Duodenal mucosa (tissue), 2 donors: ENCODE data around the gene YPEL2.

Source experiments
- H3K27ac ChIP-seq: one replicate; pipeline ENCODE4 v1.7.0; 2013; ENCODE audit warnings: low read depth, low read length
- H3K27me3 ChIP-seq, 2 donors: one replicate each; pipeline ENCODE4 v1.7.0; 2013; ENCODE audit warnings: low read length in 2 of 2, control low read depth in 1 of 2; ENCODE audit not compliant: insufficient read depth in 2 of 2, control insufficient read depth in 1 of 2
- H3K36me3 ChIP-seq, 2 donors: one replicate each; pipeline ENCODE4 v1.7.0; 2013; ENCODE audit warnings: low read length in 2 of 2, control low read depth in 1 of 2; ENCODE audit not compliant: insufficient read depth in 2 of 2, control insufficient read depth in 1 of 2
- H3K4me1 ChIP-seq, 2 donors: one replicate each; pipeline ENCODE4 v1.7.0; 2013; ENCODE audit warnings: low read length in 2 of 2, control low read depth in 1 of 2; ENCODE audit not compliant: insufficient read depth in 2 of 2, control insufficient read depth in 1 of 2
- H3K4me3 ChIP-seq, 2 donors: one replicate each; pipeline ENCODE4 v1.7.0; 2013; ENCODE audit warnings: low read length in 2 of 2, low read depth in 1 of 2
- H3K9ac ChIP-seq, 2 donors: one replicate each; pipeline ENCODE4 v1.7.0; 2013; ENCODE audit warnings: low read length in 2 of 2, low read depth in 1 of 2
- H3K9me3 ChIP-seq, 2 donors: one replicate each; pipeline ENCODE4 v1.7.0; 2013; ENCODE audit warnings: low read length in 2 of 2, control low read depth in 1 of 2; ENCODE audit not compliant: control insufficient read depth in 1 of 2

The YPEL2 gene

DNA sequence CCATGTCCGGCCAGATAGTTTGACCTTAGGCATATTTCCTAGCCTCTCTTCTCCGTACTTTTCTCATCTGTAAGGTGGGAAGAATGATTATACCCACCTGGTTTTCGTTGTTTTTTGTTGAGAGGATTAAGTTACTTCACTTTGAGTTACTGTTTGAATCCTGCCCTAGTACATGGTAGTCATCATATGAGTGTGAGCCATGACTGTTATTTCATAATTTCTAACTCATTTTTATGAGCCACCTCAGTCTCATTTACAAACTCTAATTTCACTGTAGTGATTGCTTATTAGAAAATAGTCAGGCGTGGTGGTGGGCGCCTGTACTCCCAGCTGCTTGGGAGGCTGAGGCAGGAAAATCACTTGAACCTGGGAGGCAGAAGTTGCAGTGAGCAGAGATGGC lies 45.1 kb downstream of the YPEL2 start:
- Histone ChIP-seq H3K9me3 (no peaks in the 10 kb centered on the region), H3K4me1 (peaks cover 62 to 64% of the 10 kb centered on the region in 2 donors), H3K36me3 (no peaks in the 10 kb centered on the region), H3K4me3 (no peak overlapping the region), H3K27ac (no peak overlapping the region), H3K9ac (no peak overlapping the region), H3K27me3 (no peaks in the 10 kb centered on the region)

DNA sequence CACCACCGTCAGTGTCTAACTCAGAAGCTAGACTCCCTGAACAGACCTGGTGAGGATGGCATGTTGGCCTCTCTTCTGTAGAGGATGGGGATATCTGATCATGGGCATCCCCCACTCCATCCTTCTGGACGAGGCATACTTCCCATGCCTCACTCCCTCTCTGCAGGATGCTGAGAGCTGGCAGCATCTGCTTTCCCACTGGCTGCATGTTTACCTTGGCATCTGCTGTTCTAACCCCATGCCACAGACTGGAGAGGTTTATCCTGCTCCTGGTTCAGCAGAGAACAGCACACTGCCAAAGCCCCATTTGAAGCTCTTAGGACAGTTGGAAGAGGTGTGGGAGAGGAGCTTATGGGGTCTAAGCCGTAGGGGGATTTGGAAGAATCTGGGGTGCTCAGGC lies 46.0 kb downstream of the YPEL2 start:
- no peaks in the 10 kb centered on the region for H3K9me3 ChIP-seq
- no peak overlapping the region for H3K4me3 ChIP-seq
- H3K27me3 ChIP-seq = no peaks in the 10 kb centered on the region
- peaks cover 0 to 4% of the 10 kb centered on the region in 2 donors for H3K36me3 ChIP-seq
- H3K9ac ChIP-seq = no peak overlapping the region
- peaks cover 60 to 62% of the 10 kb centered on the region in 2 donors for H3K4me1 ChIP-seq
- H3K27ac ChIP-seq = no peak overlapping the region

DNA sequence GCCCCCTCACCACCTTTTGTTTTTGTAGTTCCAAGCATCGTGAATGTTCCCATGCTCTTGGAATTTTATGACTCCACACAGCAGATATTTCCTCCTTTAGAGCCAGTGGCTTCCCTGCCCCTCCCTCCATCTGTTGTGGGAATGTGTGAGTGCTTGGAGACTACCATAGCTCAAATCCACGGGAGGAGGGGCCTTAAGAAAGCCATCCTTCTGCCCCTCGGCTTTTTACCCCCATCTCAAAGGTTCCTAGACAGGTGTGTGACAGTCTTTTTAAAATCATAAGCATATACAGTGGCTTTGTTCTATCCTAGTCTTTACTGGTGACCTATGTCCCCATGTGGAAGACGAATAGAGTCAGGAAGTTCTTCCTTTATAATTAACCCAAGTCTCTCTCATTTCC lies 47.2 kb downstream of the YPEL2 start:
- Histone ChIP-seq H3K9ac (no peak overlapping the region), H3K36me3 (peaks cover 0 to 4% of the 10 kb centered on the region in 2 donors), H3K27ac (no peak overlapping the region), H3K4me3 (no peak overlapping the region), H3K27me3 (no peaks in the 10 kb centered on the region), H3K9me3 (no peaks in the 10 kb centered on the region), H3K4me1 (peaks cover 47 to 49% of the 10 kb centered on the region in 2 donors)

DNA sequence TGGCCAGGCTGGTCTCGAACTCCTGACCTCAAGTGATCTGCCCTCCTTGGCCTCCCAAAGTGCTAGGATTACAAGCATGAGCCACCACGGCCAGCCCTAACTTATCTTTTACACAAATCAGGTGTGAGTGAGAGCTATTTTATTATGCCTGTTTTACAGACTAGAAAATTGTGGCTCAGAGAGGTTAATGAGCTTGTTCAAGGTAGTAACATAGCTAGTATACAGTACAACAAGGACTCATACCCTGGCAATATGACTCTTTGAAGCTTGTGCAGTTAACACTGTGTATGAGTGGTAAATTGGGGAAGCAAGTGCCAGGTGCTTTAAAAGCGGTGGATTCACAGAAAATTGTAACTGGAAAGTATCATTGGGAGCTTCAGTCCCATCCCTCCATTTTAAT lies 49.0 kb downstream of the YPEL2 start:
- Histone ChIP-seq H3K4me1 (peaks cover 34 to 39% of the 10 kb centered on the region in 2 donors), H3K9me3 (no peaks in the 10 kb centered on the region), H3K36me3 (peaks cover 0 to 4% of the 10 kb centered on the region in 2 donors), H3K9ac (no peak overlapping the region), H3K4me3 (no peak overlapping the region), H3K27ac (no peak overlapping the region), H3K27me3 (no peaks in the 10 kb centered on the region)

DNA sequence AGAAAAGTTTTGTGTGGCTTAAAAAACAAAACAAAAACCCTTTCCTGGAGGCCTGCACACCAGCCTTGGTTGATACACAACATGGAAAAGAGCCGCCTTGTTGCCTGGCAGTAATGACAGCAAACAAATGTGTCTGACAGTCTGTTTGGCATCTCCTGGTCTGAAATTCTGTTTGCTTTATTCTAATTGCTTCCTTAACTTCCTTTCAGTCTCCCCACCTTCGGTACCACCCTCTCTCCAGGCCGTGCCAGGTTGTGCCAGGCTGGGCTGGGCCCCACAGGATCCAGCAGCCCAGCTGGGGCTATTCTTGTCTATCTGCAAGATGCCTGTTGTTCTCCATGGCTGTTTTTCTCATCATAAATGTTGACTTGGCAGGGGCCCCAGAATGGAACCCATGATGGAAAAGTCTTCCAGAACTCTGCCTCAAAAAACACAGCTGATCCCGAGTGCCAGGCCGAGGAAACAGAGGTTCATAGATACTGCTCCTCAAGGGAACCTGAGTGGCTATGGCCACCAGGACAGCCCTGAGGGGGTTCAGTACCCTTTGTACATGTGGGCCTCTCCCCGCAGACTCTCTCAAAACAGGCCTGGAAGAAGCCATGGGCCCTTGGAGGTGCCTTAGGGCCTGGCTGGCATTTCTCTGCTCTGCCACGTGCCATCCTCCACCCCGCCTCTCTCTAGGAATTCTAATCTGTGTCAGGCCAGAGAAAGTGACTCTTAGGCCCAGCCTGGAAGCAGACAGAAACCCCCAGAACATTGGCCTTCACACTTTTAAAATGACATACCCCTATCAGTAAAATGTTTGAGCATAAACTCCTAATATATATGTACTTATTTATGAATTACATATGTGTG lies 50.5 kb downstream of the YPEL2 start:
- Histone ChIP-seq H3K4me3 (no peak overlapping the region), H3K36me3 (peaks cover 0 to 4% of the 10 kb centered on the region in 2 donors), H3K27me3 (no peaks in the 10 kb centered on the region), H3K4me1 (peaks cover 34 to 39% of the 10 kb centered on the region in 2 donors), H3K9me3 (no peaks in the 10 kb centered on the region), H3K27ac (no peak overlapping the region), H3K9ac (no peak overlapping the region)

DNA sequence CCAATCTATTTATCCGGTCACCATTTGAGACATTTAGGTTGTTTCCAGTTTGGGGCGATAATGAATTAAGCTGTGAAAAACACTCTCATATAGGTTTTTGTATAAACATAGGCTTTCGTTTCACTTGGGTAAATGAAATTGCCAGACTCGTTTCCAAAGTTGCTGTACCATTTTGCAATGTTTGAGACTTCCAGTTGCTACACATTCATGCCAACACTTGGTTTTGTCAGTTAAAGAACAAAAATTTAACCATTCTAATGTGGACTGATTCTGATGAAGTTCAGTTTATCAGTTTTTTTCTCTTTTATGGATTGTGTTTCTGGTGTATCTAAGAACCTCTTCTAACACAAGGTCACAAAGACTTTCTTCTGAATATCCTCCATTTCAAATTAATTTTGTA lies 52.4 kb downstream of the YPEL2 start:
- Histone ChIP-seq H3K4me3 (no peak overlapping the region), H3K9ac (no peak overlapping the region), H3K36me3 (peaks cover 0 to 7% of the 10 kb centered on the region in 2 donors), H3K27me3 (no peaks in the 10 kb centered on the region), H3K9me3 (no peaks in the 10 kb centered on the region), H3K4me1 (peaks cover 22 to 23% of the 10 kb centered on the region in 2 donors), H3K27ac (no peak overlapping the region)

DNA sequence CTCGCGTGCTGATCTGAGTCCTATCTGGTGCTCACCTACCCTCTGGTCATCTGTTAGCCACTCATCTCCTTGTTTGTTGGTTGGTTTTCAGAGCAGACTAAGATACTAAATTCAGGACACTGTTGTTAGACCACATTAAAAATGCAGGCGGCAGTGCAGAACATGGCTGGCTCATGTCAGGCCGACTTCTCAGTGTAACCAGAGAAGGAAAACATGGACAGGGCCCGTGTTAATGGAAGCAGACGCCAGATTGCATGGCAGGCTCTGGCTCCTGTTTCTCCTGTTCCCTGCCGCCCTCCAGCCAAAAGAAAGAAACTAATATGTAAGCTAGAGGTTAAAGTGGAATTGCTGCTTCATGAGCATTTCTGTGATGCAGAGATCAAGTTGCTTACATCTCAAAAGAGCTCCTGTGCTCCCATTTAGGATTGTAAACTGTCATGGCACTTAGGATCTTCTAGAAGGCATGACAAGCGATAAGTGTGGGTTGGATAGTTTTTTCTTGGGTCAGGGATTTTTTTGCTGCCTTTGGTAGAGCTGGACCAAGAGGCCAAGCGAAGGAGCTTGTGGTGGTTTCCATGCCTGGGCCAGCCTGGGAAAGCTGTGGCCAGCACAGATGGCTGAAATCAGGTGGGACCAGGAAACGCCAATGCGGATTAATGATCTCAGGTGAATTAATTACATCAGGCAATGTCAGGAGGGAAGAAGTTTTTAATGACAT lies 56.1 kb downstream of the YPEL2 start:
- Histone ChIP-seq H3K27me3 (no peaks in the 10 kb centered on the region), H3K27ac (no peak overlapping the region), H3K4me3 (no peak overlapping the region), H3K4me1 (no peaks in the 10 kb centered on the region), H3K9ac (no peak overlapping the region), H3K36me3 (peaks cover 5 to 22% of the 10 kb centered on the region in 2 donors), H3K9me3 (no peaks in the 10 kb centered on the region)

DNA sequence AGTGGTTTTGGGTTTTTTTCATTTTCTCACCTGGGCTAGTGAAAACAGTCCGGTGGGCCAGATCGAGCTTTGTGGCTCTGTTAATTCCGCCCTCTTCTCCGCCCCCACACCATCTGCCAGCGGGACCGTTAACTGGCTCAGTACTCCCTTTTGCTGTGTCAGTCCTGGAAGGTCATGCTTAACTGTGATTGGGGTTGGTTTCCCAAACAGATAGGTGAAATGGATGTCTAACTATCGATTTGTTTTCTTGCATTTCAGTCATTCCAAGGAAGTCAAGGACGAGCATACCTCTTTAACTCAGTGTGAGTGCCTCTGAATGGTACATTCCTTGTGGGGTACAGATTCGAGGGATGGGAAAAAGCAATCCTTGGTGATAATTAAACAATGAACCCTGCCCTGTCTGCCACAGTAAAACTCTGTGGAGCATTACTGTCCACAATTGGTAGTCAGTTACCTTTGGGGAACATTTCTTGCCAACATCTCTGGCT lies 56.7 kb downstream of the YPEL2 start:
- Histone ChIP-seq H3K4me1 (no peaks in the 10 kb centered on the region), H3K36me3 (peaks cover 5 to 26% of the 10 kb centered on the region in 2 donors), H3K9me3 (no peaks in the 10 kb centered on the region), H3K9ac (no peak overlapping the region), H3K4me3 (no peak overlapping the region), H3K27me3 (no peaks in the 10 kb centered on the region), H3K27ac (no peak overlapping the region)

DNA sequence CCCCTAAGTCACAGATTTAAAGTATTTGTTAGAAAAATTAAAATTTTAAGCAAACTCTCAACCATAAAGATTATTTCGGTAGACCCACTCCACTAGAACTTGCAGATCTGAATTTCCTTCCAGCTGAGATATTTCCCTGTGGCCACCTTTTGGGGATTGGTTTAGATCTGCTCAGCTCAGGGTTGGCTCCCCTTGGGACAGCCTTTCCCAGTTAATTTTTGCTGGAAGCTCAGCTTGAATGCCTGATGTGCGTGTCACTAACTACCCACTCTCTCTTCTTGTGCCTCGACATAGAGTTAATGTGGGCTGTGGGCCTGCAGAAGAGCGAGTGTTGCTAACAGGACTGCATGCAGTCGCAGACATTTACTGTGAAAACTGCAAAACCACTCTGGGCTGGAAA lies 57.6 kb downstream of the YPEL2 start:
- H3K4me1 ChIP-seq = no peaks in the 10 kb centered on the region
- no peak overlapping the region for H3K27ac ChIP-seq
- peaks cover 5 to 26% of the 10 kb centered on the region in 2 donors for H3K36me3 ChIP-seq
- H3K9me3 ChIP-seq = no peaks in the 10 kb centered on the region
- H3K4me3 ChIP-seq = no peak overlapping the region
- no peak overlapping the region for H3K9ac ChIP-seq
- H3K27me3 ChIP-seq = no peaks in the 10 kb centered on the region

DNA sequence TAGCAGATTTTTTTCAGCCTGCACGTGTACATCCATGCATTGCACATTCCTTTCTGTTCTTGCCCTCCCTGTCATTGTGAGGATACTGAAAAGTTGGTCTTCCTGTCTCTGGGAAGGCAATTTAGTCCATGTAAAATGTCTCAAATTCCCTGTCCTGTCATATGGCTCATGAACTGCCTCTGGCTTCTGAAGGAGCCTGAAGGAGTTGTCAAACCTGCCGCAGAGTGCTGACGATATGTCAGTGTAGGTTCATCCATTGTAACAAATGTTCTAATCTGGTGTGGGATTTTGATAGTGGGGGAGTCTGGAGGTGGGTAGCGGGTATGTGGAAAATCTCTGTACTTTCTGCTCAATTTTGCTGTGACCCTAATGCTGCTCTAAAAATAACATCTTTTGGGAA lies 59.6 kb downstream of the YPEL2 start:
- Histone ChIP-seq H3K4me1 (no peaks in the 10 kb centered on the region), H3K9ac (no peak overlapping the region), H3K27me3 (no peaks in the 10 kb centered on the region), H3K27ac (no peak overlapping the region), H3K36me3 (peaks cover 5 to 34% of the 10 kb centered on the region in 2 donors), H3K9me3 (no peaks in the 10 kb centered on the region), H3K4me3 (no peak overlapping the region)
